T-helper 1 cell treated with Interleukin-12 subunit alpha and Interleukin-12 subunit beta and Interleukin-4 antibody, amounts not matched to agents 30 ng/mL and 1 ng/mL, for 36 hours (primary cell): ENCODE data around the gene PPP2R5D. TPM values are rescaled to one million over a fixed set of nuclear protein-coding genes. Genes with fewer than 3 reads are reported as not detected.

Source experiments
- intact Hi-C: fragments of 100-400 bp; cut with micrococcal nuclease; formaldehyde crosslinking; loops from one replicate; pipeline ENCODE4 v1.15.1; 2024
- total RNA-seq: library from RNA; stranded (reverse); gene quantifications from 2 replicates; pipeline ENCODE4 v1.2.3, GENCODE V29; 2022

PPP2R5D gene
- total RNA-seq, 1 donor from 2014 or later: 59.4 TPM

DNA sequence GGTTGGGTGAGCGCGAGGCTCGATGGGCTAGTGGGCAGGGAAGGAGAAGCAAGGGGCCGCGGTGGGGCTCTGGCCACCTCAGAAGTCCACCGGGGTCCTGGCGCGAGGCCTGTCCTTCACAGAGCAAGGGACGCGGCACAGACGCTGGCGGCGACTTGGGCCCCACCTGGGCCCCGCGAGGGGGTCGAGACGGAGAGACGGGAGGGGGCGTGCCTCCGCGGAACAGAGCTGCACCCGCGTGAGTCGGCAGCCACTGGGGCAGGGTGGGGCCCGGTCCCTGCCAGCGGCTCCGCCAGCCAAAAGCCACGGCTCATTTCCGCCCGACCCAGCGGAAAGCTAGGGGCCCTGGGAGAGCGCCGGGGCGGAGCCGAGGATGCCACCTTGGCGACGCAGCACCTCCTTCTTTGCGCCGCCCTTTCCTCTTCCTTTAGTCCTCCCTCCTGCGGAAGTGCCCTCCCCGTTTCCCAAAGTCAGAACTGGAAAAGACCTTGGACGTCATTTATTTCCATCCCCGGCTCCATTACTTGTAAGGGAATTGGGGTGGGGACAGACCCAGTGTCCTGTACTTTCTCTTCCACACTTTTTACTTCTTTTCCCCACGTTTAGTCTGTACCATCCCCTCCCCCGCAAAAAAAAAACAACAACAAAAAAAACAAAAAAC lies 69.3 kb downstream of the PPP2R5D start, which contains the start of gene CUL7:
Gene CUL7, minus strand, starts transcription at position 307 of the 661 bp plus-strand sequence. CDS start 1,063 bp downstream, outside the sequence.
- intact Hi-C loops: loop anchor here (1.0 to 10.0 kb wide), 13 partner anchors 32 to 1191 kb away; partner anchors contain the start of genes CNPY3, HSP90AB1, KLHDC3 and PEX6

DNA sequence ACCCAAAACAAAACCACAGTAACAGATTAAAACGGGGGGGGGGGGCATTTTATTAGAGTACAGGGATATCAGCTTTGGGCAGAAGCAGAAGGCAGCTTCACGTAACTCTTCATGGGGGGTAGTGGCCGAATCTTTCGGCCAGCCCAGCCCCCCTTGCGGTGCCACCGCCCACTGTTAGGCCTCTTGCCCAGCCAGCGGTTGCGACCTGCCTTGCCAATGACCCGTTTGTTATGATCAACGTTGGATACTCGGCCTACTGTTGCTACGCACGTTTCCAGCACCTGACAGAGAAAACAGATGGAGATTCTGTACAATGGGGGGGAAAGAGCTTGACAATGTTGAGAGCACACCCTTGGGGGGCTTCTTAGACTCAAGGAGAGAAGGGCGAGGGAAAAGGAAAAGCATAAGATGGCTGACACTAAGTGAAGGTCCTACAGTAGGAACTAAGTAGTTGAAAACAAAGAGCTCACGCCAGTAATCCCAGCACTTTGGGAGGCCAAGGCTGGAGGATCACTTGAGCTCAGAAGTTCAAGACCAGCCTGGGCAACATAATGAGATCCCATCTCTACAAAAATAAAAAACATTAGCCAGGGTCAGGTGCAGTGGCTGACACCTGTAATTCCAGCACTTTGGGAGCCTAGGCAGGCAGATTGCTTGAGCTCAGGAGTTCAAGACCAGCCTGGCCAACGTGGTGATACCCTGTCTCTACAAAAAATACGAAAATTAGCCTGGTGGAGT lies 70.0 kb downstream of the PPP2R5D start:
- intact Hi-C loops: loop anchor here (5.0 to 10.0 kb wide), 4 partner anchors 313 to 1190 kb away; partner anchors contain the start of genes HSP90AB1, POLH, XPO5 and ZNF318

DNA sequence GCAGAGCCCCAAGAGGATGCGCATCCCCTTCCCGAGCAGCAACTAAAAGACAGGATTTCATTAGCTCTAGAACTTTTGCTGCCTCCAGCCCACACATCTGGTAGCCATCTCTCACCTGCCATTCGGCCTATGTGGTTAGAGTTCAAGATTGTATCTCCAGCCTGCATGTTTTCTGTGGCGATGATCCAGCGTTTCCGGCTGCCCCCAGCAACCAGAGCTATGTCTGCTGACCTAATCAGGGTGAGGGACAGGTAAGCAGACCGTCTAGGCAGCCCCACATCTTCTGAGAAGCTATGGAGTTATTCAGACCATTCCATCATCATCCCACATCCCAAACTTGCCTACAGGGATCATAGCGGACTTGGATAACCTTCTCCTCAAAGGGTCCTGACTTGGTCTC lies 71.6 kb downstream of the PPP2R5D start:
- intact Hi-C loops: loop anchor here (10.0 kb wide), 3 partner anchors 519 to 1189 kb away; partner anchors contain the start of genes HSP90AB1, POLH and XPO5

DNA sequence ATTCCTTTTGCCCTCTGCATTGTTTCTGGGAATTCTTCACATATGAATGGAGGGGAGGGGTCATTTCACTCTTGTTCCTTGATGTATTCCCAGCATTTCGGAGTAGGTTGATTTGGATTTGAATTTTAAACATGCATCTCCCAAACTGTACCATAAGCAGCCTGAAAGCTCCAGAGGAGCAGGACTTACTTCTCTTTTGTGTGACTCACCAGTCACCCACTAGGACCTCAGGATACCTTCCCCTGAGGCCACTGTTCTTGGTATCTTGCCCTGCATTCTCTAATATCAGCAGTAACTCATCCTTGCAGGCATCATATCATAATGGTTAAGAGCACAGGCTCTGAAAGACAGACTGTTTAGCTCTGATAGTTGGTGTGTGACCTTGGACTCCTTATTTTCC lies 74.2 kb downstream of the PPP2R5D start:
- intact Hi-C loops: loop anchor here (2.0 to 10.0 kb wide), 5 partner anchors 494 to 1272 kb away; partner anchors contain the start of genes HSP90AB1, POLH, TOMM6 and UBR2

DNA sequence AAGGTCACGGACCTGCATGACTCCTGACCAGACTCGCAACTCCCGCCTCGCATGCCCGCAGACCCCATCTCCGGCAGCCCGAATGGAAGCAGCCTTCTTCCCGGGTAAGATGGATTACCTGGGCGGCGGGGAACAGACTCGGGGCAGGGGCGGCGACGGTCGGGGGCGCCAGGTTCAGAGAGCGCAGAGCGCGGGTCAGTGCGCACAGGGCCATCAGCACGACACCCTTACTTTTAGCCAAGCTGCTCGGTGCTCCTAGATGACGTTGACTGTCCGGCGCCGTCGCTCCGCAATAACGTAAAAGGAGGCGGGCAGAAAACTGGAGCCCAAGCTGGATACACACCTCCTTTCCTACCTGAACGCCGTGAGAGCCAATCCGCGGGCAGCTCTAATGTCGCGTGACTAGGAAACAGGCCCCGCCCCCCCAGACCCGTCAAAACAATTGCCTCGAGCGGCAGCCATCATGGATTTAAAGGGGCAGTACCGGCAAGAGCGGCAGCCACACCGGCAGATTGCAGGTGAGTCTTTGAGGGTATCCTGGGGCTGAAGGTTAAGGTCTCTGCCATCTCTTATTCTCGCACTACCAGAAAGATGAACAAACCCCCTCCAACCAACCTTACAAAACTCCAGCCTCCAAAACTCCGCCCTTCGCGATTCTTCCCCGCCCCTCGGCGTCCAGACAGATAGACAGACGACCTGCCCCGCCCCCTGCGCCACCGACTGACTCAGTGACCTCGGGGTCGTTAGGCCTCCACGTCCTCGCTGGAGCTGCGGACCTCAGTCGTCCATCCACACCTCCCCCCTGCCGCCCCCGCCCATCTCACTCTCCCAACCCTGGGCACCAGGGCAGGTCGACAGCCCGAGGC lies 75.0 kb downstream of the PPP2R5D start, which contains the start of the genes KLC4 and MRPL2:
Gene KLC4, plus strand, starts transcription at position 464 of the 866 bp plus-strand sequence. CDS start 1,705 bp downstream, outside the sequence.
Gene MRPL2, minus strand, starts transcription at position 267 of the 866 bp plus-strand sequence. Its CDS starts 53 bp downstream, at position 214.
- intact Hi-C loops: loop anchor here (1.0 to 10.0 kb wide), 21 partner anchors 11 to 1324 kb away; partner anchors contain the start of genes ABCC10, CNPY3, GTPBP2 and HSP90AB1

DNA sequence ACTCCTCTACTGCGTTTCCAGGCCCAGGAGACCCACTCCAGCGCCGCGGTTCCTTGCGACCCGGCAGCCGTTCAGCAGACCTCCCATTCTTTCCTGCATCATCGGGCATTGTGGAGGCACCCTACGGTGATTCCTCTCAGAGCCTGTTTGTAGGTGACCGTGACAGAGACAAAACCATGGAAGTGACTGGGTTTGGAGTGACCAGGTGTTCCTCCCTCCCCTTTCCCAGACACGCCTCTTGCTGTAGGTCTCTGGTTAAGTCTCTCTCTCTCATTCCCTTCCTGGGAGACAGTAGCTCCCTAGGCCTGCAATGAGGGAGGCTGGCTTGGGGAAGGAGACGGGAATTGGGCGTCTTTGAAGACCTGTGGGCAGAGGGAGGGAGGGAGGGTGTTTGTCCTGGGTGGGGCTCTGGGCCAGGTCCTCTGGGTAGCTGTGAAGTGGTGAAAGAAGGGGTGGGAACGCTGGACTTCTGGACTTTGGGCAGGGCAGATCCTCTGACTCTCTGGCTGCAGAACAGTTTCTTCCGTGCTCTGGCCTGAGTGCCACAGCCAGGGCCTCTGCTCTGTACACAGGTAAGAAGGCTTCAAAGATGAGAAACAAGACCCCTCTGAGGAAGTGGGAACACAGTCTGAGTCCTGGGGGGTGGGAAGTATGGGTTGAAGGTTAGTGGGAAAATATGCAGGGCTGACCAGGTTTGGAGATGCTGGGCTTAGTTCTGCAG lies 75.8 kb downstream of the PPP2R5D start:
- intact Hi-C loops: no loop called here

DNA sequence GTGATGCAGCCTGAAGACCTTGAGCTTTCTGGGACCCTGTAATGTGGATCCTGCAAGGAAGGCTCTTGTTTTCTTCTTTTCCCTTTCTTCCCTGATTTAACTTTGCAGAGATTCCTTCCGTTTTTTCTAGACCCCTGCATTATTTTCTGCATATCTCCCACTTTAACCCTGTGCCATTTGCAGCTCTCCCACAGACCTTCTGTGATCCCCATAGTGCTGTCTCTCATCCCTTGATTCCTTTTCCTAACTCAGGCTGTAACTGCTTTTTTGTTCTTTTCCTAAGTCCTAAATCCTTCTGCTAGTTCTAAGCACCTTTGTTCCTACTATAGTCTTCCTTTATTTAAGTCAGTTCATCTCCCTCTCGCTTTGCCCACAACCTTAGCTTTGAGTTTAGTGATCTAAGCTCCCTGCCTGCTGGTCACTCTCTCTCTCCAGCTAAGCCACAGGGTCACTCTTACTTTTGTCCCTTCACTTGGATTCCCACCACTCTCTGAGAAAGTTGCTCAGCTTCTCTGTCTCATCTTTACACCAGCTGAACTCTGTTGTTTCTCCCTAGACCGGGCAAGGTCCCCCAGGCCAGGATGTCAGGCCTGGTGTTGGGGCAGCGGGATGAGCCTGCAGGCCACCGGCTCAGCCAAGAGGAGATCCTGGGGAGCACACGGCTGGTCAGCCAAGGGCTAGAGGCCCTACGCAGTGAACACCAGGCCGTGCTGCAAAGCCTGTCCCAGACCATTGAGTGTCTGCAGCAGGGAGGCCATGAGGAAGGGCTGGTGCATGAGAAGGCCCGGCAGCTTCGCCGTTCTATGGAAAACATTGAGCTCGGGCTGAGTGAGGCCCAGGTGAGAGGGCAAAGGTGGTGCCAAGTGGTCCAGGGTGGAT lies 76.6 kb downstream of the PPP2R5D start:
- intact Hi-C loops: no loop called here

DNA sequence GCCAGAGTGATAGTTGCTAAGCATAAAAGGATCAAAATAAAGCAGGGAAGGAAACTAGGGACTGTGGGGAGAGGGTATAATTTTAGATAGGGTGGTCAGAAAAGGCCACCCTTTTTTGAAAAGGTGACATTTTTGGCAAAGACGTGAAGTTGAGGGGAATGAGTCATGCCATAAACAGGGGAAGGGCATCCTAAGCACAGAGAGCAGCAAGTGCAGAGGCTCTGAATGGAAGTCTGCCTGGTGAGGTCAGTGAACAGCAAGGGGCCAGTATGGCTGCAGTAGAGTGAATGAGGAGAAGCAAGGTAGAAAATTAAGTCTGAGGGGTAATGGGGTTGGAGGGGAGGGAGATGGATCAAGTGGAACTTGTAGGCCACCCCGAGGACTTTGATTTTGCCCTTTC lies 77.5 kb downstream of the PPP2R5D start:
- intact Hi-C loops: no loop called here

Other genes with a start within 250 kb of the PPP2R5D start
- gene TBCC, start 238.5 kb upstream of the PPP2R5D start, total RNA-seq: 35.0 TPM in 2 replicates
- 25.9 and 26.1 TPM in 2 replicates for gene BICRAL, start 202.5 kb upstream of the PPP2R5D start, total RNA-seq
- gene RPL7L1, start 105.0 kb upstream of the PPP2R5D start, total RNA-seq: 96.8 and 102 TPM in 2 replicates
- not detected in 2 replicates for gene PTCRA, start 68.5 kb upstream of the PPP2R5D start, total RNA-seq
- gene CNPY3, start 55.1 kb upstream of the PPP2R5D start, total RNA-seq: 44.9 and 48.2 TPM in 2 replicates
- gene GNMT, start 23.8 kb upstream of the PPP2R5D start, total RNA-seq: 0.71 and 1.3 TPM in 2 replicates
- gene PEX6, start 5.4 kb upstream of the PPP2R5D start, total RNA-seq: 24.0 and 24.2 TPM in 2 replicates
- gene MEA1, start 29.4 kb downstream of the PPP2R5D start, total RNA-seq: 56.0 and 57.1 TPM in 2 replicates
- gene KLHDC3, start 29.7 kb downstream of the PPP2R5D start, total RNA-seq: 62.5 and 67.0 TPM in 2 replicates
- gene RRP36, start 37.1 kb downstream of the PPP2R5D start, total RNA-seq: 78.1 and 81.4 TPM in 2 replicates
- 12.0 and 13.0 TPM in 2 replicates for gene CUL7, start 69.3 kb downstream of the PPP2R5D start, total RNA-seq
- gene MRPL2, start 74.9 kb downstream of the PPP2R5D start, total RNA-seq: 52.2 and 54.6 TPM in 2 replicates
- gene KLC4, start 75.1 kb downstream of the PPP2R5D start, total RNA-seq: 16.1 and 17.6 TPM in 2 replicates
- 1.4 and 1.7 TPM in 2 replicates for gene PTK7, start 91.7 kb downstream of the PPP2R5D start, total RNA-seq
- 58.7 and 59.6 TPM in 2 replicates for gene SRF, start 186.7 kb downstream of the PPP2R5D start, total RNA-seq
- gene CUL9, start 197.6 kb downstream of the PPP2R5D start, total RNA-seq: 55.1 and 58.0 TPM in 2 replicates
- 68.5 and 71.2 TPM in 2 replicates for gene DNPH1, start 244.9 kb downstream of the PPP2R5D start, total RNA-seq